Measurements from ENCODE around the gene ABAT.
"Not testable (repeated sequence)": the region's sequence is repeated elsewhere in the genome, so short reads cannot be mapped to it uniquely, and the experiment has no call there.

ABAT gene

DNA sequence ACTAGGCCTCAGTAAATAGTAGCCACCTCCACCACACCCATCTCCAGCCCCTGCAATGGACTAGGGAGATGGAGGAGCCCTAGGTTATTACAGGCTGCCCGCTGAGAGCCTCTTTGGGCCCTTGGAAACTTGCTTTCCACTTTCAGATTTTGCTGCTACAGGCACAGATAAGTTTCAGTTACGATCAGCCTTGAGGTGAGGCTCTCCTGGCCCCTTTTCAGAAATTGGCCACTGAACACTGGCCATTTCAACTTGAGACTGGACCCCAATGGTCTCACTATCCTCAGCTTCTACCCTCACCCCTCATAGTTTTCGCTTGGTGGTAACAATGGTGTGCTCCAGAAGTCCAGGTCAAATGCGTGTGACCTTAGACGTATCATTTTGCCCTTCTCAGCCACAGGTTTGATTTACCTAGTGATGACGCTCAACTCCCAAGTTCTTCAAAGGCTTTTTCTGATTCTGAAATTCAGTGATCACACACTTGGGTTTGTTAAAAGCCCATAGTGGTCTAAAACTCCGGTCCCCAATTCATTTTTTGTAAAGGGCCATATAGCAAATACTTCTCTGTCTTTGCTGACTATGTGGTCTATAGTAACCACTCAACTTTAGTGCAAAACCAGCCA, 124.2 kb downstream of the ABAT start:
- TF ChIP-seq, protein P1, sequence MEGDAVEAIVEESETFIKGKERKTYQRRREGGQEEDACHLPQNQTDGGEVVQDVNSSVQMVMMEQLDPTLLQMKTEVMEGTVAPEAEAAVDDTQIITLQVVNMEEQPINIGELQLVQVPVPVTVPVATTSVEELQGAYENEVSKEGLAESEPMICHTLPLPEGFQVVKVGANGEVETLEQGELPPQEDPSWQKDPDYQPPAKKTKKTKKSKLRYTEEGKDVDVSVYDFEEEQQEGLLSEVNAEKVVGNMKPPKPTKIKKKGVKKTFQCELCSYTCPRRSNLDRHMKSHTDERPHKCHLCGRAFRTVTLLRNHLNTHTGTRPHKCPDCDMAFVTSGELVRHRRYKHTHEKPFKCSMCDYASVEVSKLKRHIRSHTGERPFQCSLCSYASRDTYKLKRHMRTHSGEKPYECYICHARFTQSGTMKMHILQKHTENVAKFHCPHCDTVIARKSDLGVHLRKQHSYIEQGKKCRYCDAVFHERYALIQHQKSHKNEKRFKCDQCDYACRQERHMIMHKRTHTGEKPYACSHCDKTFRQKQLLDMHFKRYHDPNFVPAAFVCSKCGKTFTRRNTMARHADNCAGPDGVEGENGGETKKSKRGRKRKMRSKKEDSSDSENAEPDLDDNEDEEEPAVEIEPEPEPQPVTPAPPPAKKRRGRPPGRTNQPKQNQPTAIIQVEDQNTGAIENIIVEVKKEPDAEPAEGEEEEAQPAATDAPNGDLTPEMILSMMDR (IDR thresholded peaks at IDR 0.05; ENCODE audit: control insufficient read depth, extremely low read depth, insufficient read depth) = no peak
- H3K4me3 ChIP-seq (ENCODE audit: low read depth, low read length) = peak overlapping the region; percentile 91
- DNase-seq (ENCODE audit: low read depth) = no peak

DNA sequence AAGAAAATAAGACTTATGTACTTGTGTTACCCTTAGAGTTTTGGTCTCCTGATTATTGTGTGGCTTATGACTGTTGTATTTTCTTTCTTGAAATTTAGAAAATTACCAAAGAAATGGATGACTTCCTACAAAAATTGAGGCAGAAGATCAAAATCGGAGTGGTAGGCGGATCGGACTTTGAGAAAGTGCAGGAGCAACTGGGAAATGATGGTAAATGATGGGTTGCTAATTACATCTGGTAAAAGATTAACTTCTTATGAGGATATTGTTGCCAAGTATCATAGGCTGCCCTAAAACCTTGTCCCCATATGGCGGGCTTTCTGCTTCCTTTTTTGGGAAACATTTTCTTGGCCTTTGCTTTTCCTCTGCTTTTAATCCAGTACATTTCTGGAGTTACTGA, 127.3 kb downstream of the ABAT start:
- H3K4me3 ChIP-seq (ENCODE audit: low read depth, low read length) = no peak overlapping the region
- DNase-seq (ENCODE audit: low read depth) = no peak
- TF ChIP-seq, protein P1 (IDR thresholded peaks at IDR 0.05; ENCODE audit: control insufficient read depth, extremely low read depth, insufficient read depth) = no peak

- DNase-seq (ENCODE audit: low read depth) = not testable (repeated sequence)
Observed at GRCh38 chr16:8803733-8804132, 129.3 kb downstream of the ABAT start.

GRCh38 chr16:8804313-8804712, 129.9 kb downstream of the ABAT start:
- TF ChIP-seq, protein P1 (IDR thresholded peaks at IDR 0.05; ENCODE audit: control insufficient read depth, extremely low read depth, insufficient read depth) = no peak
- no peak overlapping the region for H3K4me3 ChIP-seq (ENCODE audit: low read depth, low read length)
- DNase-seq (ENCODE audit: low read depth) = no peak

More at GRCh38 chr16:8803733-8804132, 129.3 kb downstream of the ABAT start:
- not testable (repeated sequence) for H3K4me3 ChIP-seq (ENCODE audit: low read depth, low read length)

DNA sequence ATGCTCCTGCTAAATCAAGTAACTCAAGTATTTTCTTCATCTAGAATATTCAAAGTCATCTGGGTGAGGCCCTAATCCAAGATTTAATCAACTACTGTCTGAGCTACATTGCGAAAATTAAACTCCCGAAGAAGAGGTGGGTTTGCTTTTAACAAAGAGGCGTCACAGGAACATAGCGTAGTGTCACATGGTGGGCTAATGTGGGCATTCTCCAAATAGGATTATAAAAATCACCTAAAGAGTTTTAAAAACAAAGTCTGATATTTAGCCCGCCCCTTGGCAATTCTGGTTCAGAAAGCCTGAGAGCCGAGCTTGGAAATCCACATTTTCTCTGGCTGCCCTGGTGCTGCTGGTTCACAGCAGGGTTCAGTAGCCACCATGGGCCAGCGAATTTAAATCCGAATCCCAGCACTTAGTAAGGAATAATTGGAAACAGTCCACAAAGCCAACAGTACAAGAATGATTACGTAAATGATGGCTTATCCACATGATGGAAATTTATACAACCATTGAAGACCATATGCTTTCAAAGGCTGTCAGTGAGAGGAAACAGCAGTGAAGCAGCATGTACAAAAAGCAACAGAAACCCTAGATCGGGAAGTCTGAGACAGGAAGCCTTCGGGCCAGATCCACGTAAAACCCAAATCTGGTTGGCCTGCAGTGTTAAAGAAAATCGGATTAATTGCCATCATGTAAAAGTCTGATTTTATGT, 132.0 kb downstream of the ABAT start:
- TF ChIP-seq, protein P1 (IDR thresholded peaks at IDR 0.05; ENCODE audit: control insufficient read depth, extremely low read depth, insufficient read depth) = no peak
- DNase-seq (ENCODE audit: low read depth) = no peak
- H3K4me3 ChIP-seq (ENCODE audit: low read depth, low read length) = no peak overlapping the region

- DNase-seq (ENCODE audit: low read depth) = no peak
- no peak overlapping the region for H3K4me3 ChIP-seq (ENCODE audit: low read depth, low read length)
- TF ChIP-seq, protein P1 (IDR thresholded peaks at IDR 0.05; ENCODE audit: control insufficient read depth, extremely low read depth, insufficient read depth) = no peak
Observed at GRCh38 chr16:8807189-8807588, 132.8 kb downstream of the ABAT start.

DNA sequence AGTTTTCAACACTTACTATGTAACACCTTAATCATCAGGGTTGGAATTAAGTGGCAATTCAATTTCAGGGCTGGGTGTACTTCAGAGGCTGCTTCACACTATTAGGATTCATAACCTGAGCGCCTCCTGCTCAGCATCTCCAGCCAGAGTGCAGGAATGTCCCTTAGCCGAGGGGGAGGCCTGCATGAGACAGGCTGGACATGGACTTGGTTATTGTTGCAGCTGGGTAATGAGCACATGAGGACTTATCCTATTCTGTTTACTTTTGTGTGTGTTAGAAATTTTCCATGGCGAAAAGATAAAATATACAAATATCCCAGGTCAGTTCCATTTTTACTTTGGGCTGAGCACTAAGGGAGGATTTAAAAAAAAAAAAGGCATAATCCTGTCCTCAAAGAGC, 133.6 kb downstream of the ABAT start:
- TF ChIP-seq, protein P1 (IDR thresholded peaks at IDR 0.05; ENCODE audit: control insufficient read depth, extremely low read depth, insufficient read depth) = no peak
- DNase-seq (ENCODE audit: low read depth) = no peak
- no peak overlapping the region for H3K4me3 ChIP-seq (ENCODE audit: low read depth, low read length)
